ENCODE results near the gene MAP3K10. TPM values are rescaled to one million over a fixed set of nuclear protein-coding genes. Genes with fewer than 3 reads are reported as not detected.

The MAP3K10 gene
- total and polyA plus RNA-seq, 12 donors = 10.8 to 31.2 (median 15.8) TPM

GRCh38 chr19:40249201-40249600, 58.0 kb downstream of the MAP3K10 start:
- ATAC-seq = no peak
- Histone ChIP-seq H3K27me3 (no peaks in the 10 kb centered on the region), H3K4me3 (no peak overlapping the region), H3K9me3 (no peaks in the 10 kb centered on the region), H3K4me1 (peaks cover 0 to 37% (median 18%) of the 10 kb centered on the region in 9 donors), H3K27ac (no peak overlapping the region), H3K36me3 (peaks cover 0 to 50% (median 8%) of the 10 kb centered on the region in 9 donors)
- no peak for DNase-seq
- no peak for TF ChIP-seq CTCF (IDR thresholded peaks at IDR 0.05)
- intact Hi-C loops (cut with DNase I) = no loop called here
- 77 to 85% methylated on average over 10 of the region's 10 CpGs for WGBS, 2 donors

- no peak overlapping the region for H3K27ac ChIP-seq
- no peak for TF ChIP-seq CTCF (IDR thresholded peaks at IDR 0.05)
- H3K9me3 ChIP-seq = no peaks in the 10 kb centered on the region
- intact Hi-C loops (cut with DNase I) = no loop called here
- peaks cover 0 to 32% (median 18%) of the 10 kb centered on the region in 9 donors for H3K4me1 ChIP-seq
- WGBS, 2 donors = 88 to 90% methylated on average over 11 of the region's 11 CpGs
- no peaks in the 10 kb centered on the region for H3K27me3 ChIP-seq
- no peak overlapping the region for H3K4me3 ChIP-seq
- no peak for DNase-seq
- peaks cover 0 to 56% (median 12%) of the 10 kb centered on the region in 9 donors for H3K36me3 ChIP-seq
- no peak for ATAC-seq
Measured at GRCh38 chr19:40249781-40250180, 58.6 kb downstream of the MAP3K10 start.

- H3K9me3 ChIP-seq = no peaks in the 10 kb centered on the region
- peaks cover 0 to 71% (median 26%) of the 10 kb centered on the region in 9 donors for H3K36me3 ChIP-seq
- no peak overlapping the region for H3K27ac ChIP-seq
- no peak for TF ChIP-seq CTCF (IDR thresholded peaks at IDR 0.05)
- ATAC-seq (no peak), DNase-seq (no peak)
- peaks cover 0 to 21% (median 11%) of the 10 kb centered on the region in 9 donors for H3K4me1 ChIP-seq
- H3K27me3 ChIP-seq = no peaks in the 10 kb centered on the region
- no peak overlapping the region for H3K4me3 ChIP-seq
- intact Hi-C loops (cut with DNase I) = no loop called here
Measured at GRCh38 chr19:40251244-40251643, 60.0 kb downstream of the MAP3K10 start.

DNA sequence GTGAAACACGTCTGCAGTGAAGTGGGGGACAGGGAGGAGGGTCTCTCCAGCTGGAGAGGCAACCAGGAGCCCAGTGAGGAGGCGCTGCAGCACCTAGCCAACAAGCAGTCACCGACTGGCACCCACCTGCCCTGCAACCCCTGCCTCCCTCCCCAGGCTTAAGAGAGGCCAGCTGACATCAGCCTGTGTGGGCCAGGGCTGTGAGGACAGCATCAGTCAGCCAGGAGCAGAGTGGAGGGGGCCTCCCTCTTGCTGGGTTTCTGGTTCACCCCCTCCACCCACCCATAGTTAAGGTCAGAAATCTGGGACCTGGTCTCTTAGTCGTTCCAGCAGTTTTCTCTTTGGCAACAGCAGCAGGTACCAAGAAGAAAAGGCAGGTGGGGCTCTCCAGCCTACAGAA, 60.8 kb downstream of the MAP3K10 start:
- H3K27ac ChIP-seq = no peak overlapping the region
- peaks cover 0 to 78% (median 32%) of the 10 kb centered on the region in 9 donors for H3K36me3 ChIP-seq
- ATAC-seq (no peak), DNase-seq (no peak)
- no peaks in the 10 kb centered on the region for H3K27me3 ChIP-seq
- intact Hi-C loops (cut with DNase I) = no loop called here
- no peak for TF ChIP-seq CTCF (IDR thresholded peaks at IDR 0.05)
- H3K4me3 ChIP-seq = no peak overlapping the region
- H3K9me3 ChIP-seq = no peaks in the 10 kb centered on the region
- peaks cover 0 to 27% (median 12%) of the 10 kb centered on the region in 9 donors for H3K4me1 ChIP-seq
- WGBS, 2 donors = 73 to 79% methylated on average over 4 of the region's 4 CpGs
